GM19239 (cell line): ENCODE data around the gene WNT11.
A peak's percentile ranks its signal among the peaks of the same experiment; 100 is the strongest.

Experiments used
- DNase-seq: peaks from one replicate; pipeline ENCODE4 v3.0.0; 2011; ENCODE audit warnings: low spot score; ENCODE audit not compliant: insufficient read length
- FAIRE-seq: peaks from 2 replicates; lab custom pipeline; 2011; peaks lifted over from hg19 to GRCh38; lab: Jason Lieb, UNC

The WNT11 gene

GRCh38 chr11:76206327-76207081, at the start of gene WNT11:
Gene WNT11, minus strand, starts transcription at chr11:76206502. Its CDS starts 95 bp downstream, at chr11:76206407.
- FAIRE-seq (peak; percentile 69), DNase-seq (no peak)

- FAIRE-seq = no peak
- no peak for DNase-seq
These were observed 47.1 kb upstream of the WNT11 start for GRCh38 chr11:76253416-76253815.

- DNase-seq (no peak), FAIRE-seq (no peak)
These were observed 46.3 kb upstream of the WNT11 start for GRCh38 chr11:76252631-76253070.

- FAIRE-seq (no peak), DNase-seq (no peak)
These were observed 45.3 kb upstream of the WNT11 start for GRCh38 chr11:76251576-76251975.

- DNase-seq = no peak
These were observed 44.9 kb upstream of the WNT11 start for GRCh38 chr11:76251226-76251575.

GRCh38 chr11:76250520-76251225, 44.4 kb upstream of the WNT11 start:
- no peak for FAIRE-seq

More at GRCh38 chr11:76251226-76251575, 44.9 kb upstream of the WNT11 start:
- FAIRE-seq = no peak

GRCh38 chr11:76249195-76249741, 43.0 kb upstream of the WNT11 start:
- DNase-seq (no peak), FAIRE-seq (no peak)

More at GRCh38 chr11:76250520-76251225, 44.4 kb upstream of the WNT11 start:
- DNase-seq = no peak

GRCh38 chr11:76248210-76248609, 41.9 kb upstream of the WNT11 start:
- DNase-seq (no peak), FAIRE-seq (no peak)

GRCh38 chr11:76247091-76247490, 40.8 kb upstream of the WNT11 start:
- no peak for DNase-seq
- no peak for FAIRE-seq

- FAIRE-seq (no peak), DNase-seq (no peak)
These were observed 40.1 kb upstream of the WNT11 start for GRCh38 chr11:76246271-76246933.

GRCh38 chr11:76245720-76246119, 39.4 kb upstream of the WNT11 start:
- FAIRE-seq = no peak
- no peak for DNase-seq

GRCh38 chr11:76244316-76244851, 38.1 kb upstream of the WNT11 start:
- FAIRE-seq (no peak), DNase-seq (no peak)

GRCh38 chr11:76243957-76244285, 37.6 kb upstream of the WNT11 start:
- FAIRE-seq (no peak), DNase-seq (no peak)

- FAIRE-seq (no peak), DNase-seq (no peak)
These were observed 37.1 kb upstream of the WNT11 start for GRCh38 chr11:76243193-76243956.

GRCh38 chr11:76242004-76242779, 35.9 kb upstream of the WNT11 start:
- DNase-seq (no peak), FAIRE-seq (no peak)

- DNase-seq = no peak
- FAIRE-seq = no peak
These were observed 35.1 kb upstream of the WNT11 start for GRCh38 chr11:76241243-76242000.

GRCh38 chr11:76240666-76241065, 34.4 kb upstream of the WNT11 start:
- no peak for DNase-seq
- FAIRE-seq = no peak

- DNase-seq (no peak), FAIRE-seq (no peak)
These were observed 33.8 kb upstream of the WNT11 start for GRCh38 chr11:76240161-76240540.
